GM18498 (cell line): ENCODE measurements around the gene PAOX.
"Not testable (repeated sequence)": the region's sequence is repeated elsewhere in the genome, so short reads cannot be mapped to it uniquely, and the experiment has no call there.

Experiments
- ATAC-seq: cut with Tn5 transposase; IDR thresholded peaks from one replicate; pipeline ENCODE4 v1.9.1; 2021; ENCODE audit warnings: mild to moderate bottlenecking, moderate library complexity; ENCODE audit not compliant: unreplicated experiment

The PAOX gene

DNA sequence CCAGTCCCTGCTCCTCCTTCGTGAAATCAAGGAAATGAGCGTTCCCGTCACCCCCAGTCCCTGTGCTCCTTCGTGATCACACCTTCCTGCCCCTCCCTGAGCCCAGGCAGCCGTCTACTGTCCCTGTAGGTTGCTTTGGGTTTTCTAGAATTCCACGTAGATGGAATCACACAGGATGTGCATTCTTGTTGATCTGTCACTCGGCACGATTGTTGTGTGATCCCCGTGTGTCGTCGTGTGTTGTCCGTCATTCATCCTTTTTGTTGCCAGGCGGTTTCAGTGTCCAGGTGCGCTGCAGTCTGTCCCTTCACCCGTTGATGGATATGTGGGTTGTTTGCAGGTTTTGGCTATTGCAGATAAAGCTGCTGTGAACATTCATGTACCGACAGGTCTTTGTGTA is 24.3 kb downstream of the PAOX start:
- ATAC-seq: no peak

- no peak for ATAC-seq
Measured at GRCh38 chr10:133403784-133404183, 24.7 kb downstream of the PAOX start.

- ATAC-seq: no peak
Measured at GRCh38 chr10:133405272-133405671, 26.2 kb downstream of the PAOX start.

DNA sequence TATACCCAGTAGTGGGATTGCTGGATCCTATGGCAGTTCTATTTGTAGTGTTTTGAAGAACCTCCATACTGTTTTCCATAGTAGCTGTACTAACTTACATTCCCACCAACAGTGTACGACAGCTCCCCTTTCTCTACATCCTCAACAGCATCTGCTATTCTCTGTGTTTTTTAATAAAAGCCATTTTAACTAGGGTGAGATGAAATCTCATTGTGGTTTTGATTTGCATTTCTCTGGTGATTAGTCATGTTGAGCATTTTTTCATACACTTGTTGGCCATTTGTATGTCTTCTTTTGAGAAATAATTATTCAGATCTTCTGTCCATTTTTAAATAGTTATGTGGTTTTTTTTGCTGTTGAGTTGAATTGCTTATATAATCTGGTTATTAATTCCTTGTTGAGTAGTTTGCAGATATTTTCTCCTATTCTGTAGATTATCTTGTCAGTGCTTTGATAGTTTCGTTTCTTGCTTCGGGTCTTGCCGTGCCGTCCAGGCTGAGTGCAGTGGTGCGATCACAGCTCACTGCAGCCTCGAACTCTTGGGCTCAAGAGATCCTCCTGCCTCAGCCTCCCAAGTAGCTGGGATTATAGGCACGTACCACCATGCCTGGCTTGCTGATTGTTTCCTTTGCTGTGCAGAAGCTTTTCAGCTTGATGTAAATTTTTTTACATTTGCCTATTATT is 26.9 kb downstream of the PAOX start:
- ATAC-seq: no peak

DNA sequence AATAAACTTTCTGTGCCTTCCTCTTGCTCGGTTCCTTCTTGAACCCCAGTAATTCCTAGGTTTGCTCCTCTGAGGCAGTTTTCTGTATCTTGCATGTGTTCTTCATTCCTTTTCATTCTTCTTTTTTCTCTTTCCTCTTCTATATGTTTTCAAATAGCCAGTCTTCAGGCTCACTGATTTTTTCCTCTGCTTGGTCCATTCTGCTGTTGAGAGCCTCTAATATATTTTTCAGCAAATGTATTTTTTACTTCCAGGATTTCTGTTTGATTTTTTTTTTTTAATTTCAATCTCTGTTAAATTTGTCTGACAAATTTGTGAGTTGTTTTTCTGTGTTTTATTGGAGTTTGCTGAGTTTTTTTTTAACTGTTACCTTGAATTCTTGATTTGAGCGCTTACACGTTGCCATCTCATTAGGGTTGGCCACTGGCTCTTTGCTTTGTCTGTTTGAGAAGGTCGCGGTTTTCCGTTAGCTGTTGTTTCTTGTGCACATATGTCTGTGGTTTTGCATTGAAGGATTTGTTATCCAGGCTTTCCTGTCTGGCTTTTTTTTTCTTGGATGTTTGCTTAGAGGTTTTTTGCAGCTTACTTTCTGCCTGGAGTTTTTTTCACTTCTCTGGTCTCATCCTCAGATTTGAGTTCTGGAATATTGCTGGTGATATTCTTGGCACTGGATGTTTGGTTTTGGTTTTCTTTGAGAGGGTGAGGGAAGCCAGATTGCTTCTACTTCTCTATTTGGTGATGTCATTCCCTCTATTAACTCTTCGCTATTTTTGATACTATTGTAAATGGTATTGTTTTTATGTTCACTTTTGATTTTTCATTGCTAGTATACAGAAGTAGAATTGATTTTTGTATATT is 32.7 kb downstream of the PAOX start:
- no peak for ATAC-seq

DNA sequence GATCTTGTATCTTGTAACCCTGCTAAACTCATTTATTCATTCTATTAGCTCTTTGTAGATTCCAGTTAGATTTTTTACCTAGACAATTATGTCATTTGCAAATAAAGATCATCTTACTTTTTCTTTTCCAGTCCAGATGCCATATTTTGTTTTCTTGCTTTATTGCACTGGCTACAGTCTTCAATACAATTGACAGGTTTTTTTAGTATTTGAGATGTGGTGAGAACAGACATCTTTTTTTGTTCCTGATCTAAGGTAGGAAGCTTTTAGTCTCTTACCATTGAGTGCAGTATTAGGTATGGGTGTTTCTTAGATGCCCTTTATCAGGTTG is 33.3 kb downstream of the PAOX start:
- ATAC-seq: no peak

DNA sequence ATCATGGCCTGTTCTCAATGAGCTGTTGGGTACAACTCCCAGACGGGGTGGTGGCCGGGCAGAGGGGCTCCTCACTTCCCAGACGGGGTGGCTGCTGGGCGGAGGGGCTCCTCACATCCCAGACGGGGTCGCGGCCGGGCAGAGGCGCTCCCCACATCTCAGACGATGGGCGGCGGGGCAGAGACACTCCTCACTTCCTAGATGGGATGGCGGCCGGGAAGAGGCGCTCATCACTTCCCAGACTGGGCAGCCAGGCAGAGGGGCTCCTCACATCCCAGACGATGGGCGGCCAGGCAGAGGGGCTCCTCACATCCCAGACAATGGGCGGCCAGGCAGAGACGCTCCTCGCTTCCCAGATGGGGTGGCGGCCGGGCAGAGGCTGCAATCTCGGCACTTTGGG is 35.3 kb downstream of the PAOX start:
- ATAC-seq: not testable (repeated sequence)

DNA sequence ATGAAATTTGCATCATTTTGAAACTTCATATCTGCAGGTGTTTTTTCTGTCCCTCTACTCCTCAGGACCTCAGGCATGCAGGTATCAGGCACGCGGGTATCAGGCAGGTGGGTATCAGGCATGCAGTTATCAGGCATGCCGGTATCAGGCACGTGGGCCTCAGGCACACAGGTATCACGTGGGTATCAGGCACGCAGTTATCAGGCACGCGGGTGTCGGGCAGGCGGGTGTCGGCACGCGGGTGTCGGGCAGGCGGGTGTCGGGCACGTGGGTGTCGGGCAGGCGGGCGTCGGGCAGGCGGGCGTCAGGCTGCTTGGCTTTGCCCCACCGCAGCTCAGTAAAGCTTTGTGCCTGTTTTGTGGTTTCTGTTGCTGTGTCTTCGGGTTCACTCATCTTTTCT is 36.7 kb downstream of the PAOX start:
- ATAC-seq: no peak

- no peak for ATAC-seq
Measured at GRCh38 chr10:133418289-133418993, 39.4 kb downstream of the PAOX start.

DNA sequence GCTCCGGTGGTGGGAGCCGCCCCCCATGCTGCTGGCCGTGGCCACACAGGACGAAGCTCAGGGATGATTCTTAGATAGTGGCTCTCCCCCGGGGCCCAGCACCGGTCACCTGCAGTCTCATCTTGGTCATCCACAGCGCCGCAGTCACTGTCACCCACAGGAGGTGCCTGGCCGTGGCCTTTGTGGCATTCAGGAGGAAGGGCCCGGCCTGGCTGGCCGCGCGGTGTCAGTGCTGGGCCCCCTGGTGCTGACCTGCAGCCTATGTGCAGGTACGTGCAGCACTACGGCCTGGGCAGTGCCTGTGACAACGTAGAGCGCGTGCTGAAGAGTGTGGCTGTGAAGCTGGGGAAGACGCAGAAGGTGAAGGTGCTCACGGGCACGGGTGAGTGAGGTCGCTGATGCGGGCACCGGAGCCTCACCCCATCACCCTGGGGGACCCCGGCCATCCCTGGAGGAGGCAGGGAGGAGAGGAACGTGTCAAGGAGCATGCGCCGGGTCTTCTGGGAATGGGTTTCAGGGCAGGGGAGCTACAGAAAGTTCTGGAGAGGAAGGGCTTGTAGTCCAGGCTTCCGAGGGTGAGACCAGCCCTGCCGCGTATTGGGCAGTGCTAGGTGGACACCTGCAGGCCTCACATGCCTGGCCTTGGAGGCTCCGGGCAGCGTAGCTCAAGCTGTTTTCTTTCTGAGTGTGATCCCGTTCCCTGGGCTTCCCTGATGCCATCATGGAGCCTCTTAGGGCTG is 40.3 kb downstream of the PAOX start:
- no peak for ATAC-seq

DNA sequence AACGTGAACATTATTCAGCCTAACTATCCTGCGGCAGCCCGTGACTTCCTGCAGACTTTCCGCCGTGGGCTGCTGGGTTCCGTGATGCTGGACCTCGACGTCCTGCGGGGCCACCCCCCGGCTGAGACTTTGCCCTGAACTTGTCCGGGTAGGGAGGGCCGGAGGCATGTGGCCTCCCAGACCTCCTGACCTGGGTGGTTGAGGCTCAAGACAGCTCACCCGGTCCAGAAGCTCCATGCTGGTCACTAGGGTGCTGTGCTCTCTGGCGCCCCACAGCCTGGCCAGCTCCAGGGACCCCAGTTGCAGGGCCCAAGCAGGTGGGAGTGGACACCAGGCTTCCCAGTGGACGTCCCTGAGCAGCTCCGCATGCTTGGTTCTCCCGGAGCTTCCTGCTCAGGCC is 41.0 kb downstream of the PAOX start:
- ATAC-seq: no peak

DNA sequence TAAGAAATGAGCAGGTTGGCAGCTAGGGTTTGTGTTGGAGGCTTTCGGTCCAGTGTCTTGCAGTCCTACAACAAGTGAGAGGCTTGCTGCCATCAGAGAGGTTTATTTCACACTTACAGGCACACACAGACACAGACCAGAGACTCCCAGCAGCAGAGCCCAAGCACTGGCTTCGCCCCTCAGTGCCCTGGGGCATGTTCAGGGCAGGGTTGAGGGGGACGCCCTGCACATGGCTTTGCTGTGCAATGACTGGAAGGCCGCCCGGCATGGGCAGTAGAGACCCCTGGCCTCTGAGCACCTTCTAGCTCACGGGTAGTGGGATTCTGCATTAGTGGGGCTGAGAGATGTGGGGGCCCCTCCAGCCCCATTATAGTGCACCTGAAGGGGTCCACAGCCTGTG is 41.5 kb downstream of the PAOX start:
- ATAC-seq: no peak

DNA sequence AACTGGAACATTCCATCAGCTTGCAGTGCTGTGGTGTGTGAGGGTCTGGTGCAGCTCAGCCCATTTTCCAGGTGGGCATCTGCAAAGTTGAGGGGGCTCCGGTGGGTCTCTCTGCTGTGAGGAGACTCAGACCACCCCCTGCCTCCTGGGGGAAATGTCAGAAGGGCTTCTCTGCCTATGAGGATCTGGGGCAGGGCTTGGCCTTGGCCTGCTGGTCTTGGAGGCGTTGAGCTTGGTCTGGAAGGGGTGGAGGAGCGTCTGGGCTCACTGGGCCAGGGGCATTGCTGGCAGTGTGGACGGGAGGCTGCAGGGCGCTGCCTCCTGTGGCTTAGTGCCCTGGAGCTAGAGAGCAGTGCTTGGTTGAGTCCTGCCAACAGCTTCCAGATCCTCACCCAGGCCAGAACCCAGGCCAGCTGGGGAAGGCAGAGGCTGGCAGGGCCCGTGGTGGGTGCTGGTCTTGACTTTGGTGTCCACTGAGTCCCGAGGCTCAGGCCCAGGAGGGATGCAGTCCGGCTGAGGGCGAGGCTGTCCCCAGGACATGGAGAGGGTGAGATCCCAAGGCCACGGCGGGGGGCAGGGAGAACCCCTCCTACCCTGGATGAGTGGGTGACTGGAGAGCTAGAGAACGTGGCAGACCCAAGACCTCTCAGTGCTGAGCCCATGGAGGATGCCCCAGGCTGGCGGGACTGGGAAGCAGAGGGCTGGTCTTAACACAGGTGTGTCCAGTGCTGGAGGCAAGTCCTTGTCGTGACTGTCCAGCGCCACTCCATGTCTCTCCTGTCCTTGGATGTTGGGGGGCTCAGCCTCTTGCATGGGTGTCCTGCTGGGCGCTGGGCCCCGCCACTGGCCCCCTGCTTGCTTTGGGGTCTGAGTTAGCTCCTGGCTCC is 42.5 kb downstream of the PAOX start:
- no peak for ATAC-seq

- no peak for ATAC-seq
Measured at GRCh38 chr10:133422223-133422806, 43.3 kb downstream of the PAOX start.

DNA sequence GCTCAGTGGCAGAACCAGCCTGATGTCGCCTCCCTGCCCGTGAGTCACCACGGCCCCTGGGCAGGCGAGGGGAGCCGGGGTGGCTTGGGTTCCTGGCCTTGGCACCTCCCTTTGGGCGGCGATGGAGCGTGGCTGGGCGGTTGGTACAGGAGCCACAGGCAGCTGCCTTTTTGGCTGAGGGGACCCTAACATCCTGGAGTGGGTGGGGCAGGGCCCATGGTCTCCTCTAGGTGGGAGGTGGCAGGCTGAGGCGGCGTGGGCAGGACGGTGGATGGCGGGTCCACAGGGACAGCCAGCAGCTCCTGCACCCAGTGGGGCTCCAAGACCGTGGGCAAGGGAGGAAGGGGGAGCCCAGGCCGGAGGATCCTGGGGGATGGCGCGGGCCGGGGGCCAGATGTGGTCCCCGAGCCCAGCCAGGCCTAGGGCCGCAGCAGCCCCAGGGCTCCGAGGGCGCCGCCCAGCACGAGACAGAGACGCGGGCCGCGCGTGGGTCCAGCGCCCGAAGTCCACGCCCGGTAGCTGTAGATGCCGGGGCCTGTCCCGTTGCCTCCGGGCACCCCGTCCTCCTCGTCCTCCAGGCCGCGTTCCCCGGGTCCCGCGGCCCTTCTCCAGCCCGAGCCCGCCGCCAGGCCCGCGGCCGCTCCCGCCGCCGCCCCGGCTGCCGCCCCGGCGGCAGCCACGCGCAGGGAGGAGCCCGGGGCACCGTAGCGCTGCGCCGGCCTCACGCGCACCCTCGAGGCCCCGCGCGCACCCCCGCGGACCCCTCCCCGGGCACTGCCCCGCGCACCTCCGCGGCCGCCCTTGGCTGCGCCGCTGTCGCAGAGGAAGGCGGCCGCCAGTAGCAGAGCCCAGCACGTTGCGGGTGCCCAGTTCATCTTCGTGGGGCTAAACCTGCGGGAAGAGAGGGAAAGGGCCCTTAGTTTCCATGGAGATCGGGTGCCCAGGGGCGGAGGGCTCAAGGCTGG is 44.0 kb downstream of the PAOX start:
- no peak for ATAC-seq

- not testable (repeated sequence) for ATAC-seq
Measured at GRCh38 chr10:133424102-133424501, 45.0 kb downstream of the PAOX start.

GRCh38 chr10:133424601-133425000 is 45.5 kb downstream of the PAOX start, which contains the start of gene SPRN:
TSS of gene SPRN (minus strand) at chr10:133424625. CDS start at chr10:133423681, 944 bp downstream.
- not testable (repeated sequence) for ATAC-seq

GRCh38 chr10:133429571-133429970 is 50.5 kb downstream of the PAOX start:
- not testable (repeated sequence) for ATAC-seq
